NB4 (cell line): ENCODE data around the gene ZACN.
A peak's percentile ranks its signal among the peaks of the same experiment; 100 is the strongest.
"Not testable (repeated sequence)": the region's sequence is repeated elsewhere in the genome, so short reads cannot be mapped to it uniquely, and the experiment has no call there.

ENCODE experiments used
- DNase-seq: peaks from one replicate; pipeline ENCODE4 v3.0.0; 2010; ENCODE audit warnings: low read depth
- H3K4me3 ChIP-seq: one replicate; pipeline ENCODE4 v1.5.1; 2011; ENCODE audit warnings: mild to moderate bottlenecking, low read depth, low read length, moderate library complexity
- CTCF ChIP-seq: IDR thresholded peaks from one replicate; pipeline ENCODE4 v1.5.1; 2012; ENCODE audit warnings: low read depth, low read length
- MAX ChIP-seq: IDR thresholded peaks from 2 replicates; pipeline ENCODE4 v1.6.1; 2011; ENCODE audit warnings: low read depth, low read length
- MYC ChIP-seq: IDR thresholded peaks from 2 replicates; pipeline ENCODE4 v1.6.1; 2011; ENCODE audit warnings: low read depth, low read length
- POLR2A ChIP-seq: IDR thresholded peaks from 2 replicates; pipeline ENCODE4 v1.6.1; 2011; ENCODE audit warnings: mild to moderate bottlenecking; ENCODE audit not compliant: insufficient read length; ENCODE audit errors: extremely low read depth

The ZACN gene

GRCh38 chr17:76053246-76054111, 25.5 kb upstream of the ZACN start:
- H3K4me3 ChIP-seq: no peak overlapping the region
- peak; percentile 42 for DNase-seq
- TF ChIP-seq POLR2A: no peak
- no peak for TF ChIP-seq MYC
- no peak for TF ChIP-seq MAX
- TF ChIP-seq CTCF: no peak

DNA sequence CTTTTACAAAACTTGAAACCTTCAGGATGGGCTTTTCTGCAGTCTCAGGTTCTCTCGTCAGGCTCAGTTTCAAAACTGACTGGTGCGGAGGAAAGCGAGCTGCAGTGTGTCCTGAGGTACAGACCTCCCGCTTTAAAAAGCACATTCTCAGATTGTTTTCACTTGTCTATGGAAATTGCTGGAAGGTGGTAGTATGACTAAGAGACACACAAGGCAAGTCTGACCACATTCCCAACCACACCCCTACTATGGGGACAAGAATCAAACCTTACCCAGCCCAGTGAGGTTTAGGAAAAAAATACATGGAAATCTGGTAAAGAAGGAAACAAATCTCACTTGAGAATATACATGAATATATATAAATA, 24.9 kb upstream of the ZACN start:
- no peak for TF ChIP-seq CTCF
- TF ChIP-seq MYC: no peak
- TF ChIP-seq POLR2A: no peak
- TF ChIP-seq MAX: no peak
- no peak overlapping the region for H3K4me3 ChIP-seq
- no peak for DNase-seq

DNA sequence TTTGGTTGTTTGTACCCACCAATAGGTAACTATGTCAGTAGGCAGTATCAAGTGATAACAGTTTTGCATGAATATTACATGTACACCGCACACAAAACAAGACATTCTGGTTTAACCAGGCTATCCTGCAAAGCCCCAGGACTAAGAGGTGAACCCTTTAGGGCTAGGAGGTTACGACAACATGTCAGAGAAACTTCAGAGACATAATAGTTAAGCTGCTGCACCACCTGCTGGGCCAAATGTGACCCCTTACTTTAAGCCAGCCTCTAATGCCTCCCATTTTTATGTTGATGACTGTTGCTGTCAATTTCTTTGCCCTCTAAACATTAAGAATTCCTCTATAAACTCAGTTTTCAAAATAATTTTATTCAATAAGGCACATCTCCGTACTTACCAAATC, 22.1 kb upstream of the ZACN start:
- no peak overlapping the region for H3K4me3 ChIP-seq
- TF ChIP-seq CTCF (no peak), MYC (no peak), MAX (no peak), POLR2A (no peak)
- DNase-seq: peak; percentile 18

DNA sequence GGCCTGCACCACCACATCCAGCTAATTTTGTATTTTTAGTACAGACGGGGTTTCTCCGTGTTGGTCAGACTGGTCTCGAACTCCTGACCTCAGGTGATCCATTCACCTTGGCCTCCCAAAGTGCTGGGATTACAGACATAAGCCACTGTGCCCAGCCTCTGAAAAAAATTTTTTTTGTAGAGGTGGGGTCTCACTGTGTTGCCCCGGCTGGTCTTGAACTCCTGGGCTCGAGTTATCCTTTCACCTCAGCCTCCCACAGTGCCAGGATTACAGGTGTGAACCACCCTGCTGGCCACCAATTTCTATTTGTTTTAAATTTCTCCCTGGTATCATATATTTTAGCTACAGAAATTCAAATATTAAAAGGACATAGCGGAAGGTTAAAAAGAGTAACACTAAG, 20.7 kb upstream of the ZACN start:
- H3K4me3 ChIP-seq, DNase-seq: not testable (repeated sequence)

DNA sequence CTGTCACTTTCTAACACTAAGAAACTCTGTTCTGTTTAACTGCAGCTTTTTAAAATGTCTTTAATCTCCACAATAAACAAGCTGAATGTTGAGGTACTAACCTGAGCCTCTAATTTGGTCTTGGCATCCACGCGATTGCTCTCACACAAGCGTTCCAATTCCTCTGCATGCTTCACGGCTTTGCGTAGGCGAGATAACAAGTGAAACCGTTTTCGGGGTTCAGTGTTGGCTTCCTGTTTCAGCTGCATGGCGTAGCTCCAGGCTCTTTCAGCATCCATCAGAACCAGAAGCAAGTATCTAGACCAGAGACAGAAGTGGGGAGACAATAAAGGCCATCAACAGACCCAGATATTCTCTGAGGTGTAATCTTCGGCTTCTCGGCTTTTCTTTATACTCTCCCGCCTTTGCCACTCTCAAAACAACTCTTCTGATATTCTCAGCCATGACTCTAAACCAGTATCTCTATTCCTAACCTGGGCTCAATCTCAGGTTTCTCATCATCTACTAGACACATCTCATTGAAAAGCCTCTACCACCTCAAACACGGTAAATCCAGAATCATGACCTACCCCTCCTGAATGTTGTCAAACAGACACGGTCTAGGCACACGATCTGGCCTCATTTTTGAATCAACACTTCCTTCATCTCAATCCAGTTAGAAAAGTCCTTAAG, 15.0 kb upstream of the ZACN start:
- DNase-seq: no peak
- TF ChIP-seq MAX (no peak), MYC (no peak), POLR2A (no peak), CTCF (no peak)
- H3K4me3 ChIP-seq: no peak overlapping the region

DNA sequence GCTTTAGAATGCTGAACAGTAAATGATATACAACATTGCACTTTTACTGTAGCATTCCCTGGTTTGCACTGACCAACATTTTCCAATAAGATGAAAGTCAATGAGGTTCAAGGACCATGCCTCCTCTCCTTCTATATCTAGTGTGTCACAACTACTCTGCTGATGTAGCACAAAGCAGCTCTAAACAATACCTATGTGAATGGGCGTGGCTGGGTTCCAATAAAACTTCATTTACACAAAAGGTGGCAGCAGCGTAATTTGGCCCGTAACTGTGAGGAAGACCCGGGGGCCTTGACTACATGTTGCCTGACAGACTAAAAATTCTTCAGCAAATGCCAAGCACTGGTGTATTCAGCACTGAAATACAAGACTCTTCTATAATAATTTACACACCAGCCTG, 13.2 kb upstream of the ZACN start:
- TF ChIP-seq MYC (no peak), CTCF (no peak), MAX (no peak), POLR2A (no peak)
- H3K4me3 ChIP-seq: no peak overlapping the region
- no peak for DNase-seq
